MCF 10A (cell line): ENCODE data around the gene NANOS1. TPM values are rescaled to one million over a fixed set of nuclear protein-coding genes. Genes with fewer than 3 reads are reported as not detected.
"Not testable (repeated sequence)": the region's sequence is repeated elsewhere in the genome, so short reads cannot be mapped to it uniquely, and the experiment has no call there.

Source experiments
- BruUV-seq: library from RNA; stranded (reverse); fragments of 400-500 nt; replicated peaks from 2 replicates; lab custom pipeline; 2021; lab: Mats Ljungman, UMichigan
- CTCF ChIA-PET: fragments of 300-600 bp; sonication (Branson Sonifier 250); formaldehyde crosslinking; extraction: SDS; loops from one replicate; lab custom pipeline; 2021; ENCODE audit warnings: antibody characterized with exemption, inconsistent platforms; lab: Yijun Ruan, JAX
- POLR2A ChIA-PET: fragments of 300-600, 350-650 bp; sonication (Branson Sonifier 250); formaldehyde crosslinking; extraction: SDS; loops from one replicate; lab custom pipeline; 2020; ENCODE audit warnings: antibody characterized with exemption, inconsistent platforms; lab: Yijun Ruan, JAX
- DNase-seq: peaks from one replicate; pipeline ENCODE4 v3.0.0-alpha.2; 2018; ENCODE audit not compliant: unreplicated experiment
- H3K27ac Mint-ChIP-seq: one replicate; pipeline ENCODE4 v1.8.0; 2022; ENCODE audit warnings: mild to moderate bottlenecking, low read depth, mixed read lengths; ENCODE audit not compliant: unreplicated experiment
- H3K27me3 Mint-ChIP-seq: one replicate; pipeline ENCODE4 v1.8.0; 2022; ENCODE audit warnings: mixed read lengths; ENCODE audit not compliant: insufficient read depth, unreplicated experiment
- H3K36me3 Mint-ChIP-seq: one replicate; pipeline ENCODE4 v1.8.0; 2022; ENCODE audit warnings: mild to moderate bottlenecking, moderate library complexity, mixed read lengths; ENCODE audit not compliant: insufficient read depth, unreplicated experiment
- H3K4me1 Mint-ChIP-seq: one replicate; pipeline ENCODE4 v1.8.0; 2022; ENCODE audit warnings: mixed read lengths; ENCODE audit not compliant: insufficient read depth, unreplicated experiment
- H3K4me3 Mint-ChIP-seq: one replicate; pipeline ENCODE4 v1.8.0; 2022; ENCODE audit warnings: mild to moderate bottlenecking, moderate library complexity, mixed read lengths; ENCODE audit not compliant: unreplicated experiment
- H3K9me3 Mint-ChIP-seq: one replicate; pipeline ENCODE4 v1.8.0; 2022; ENCODE audit warnings: mixed read lengths; ENCODE audit not compliant: unreplicated experiment
- intact Hi-C: fragments of 100-400 bp; cut with micrococcal nuclease; formaldehyde crosslinking; loops from 2 replicates; pipeline ENCODE4 v1.14.1; 2022
- total RNA-seq: library from RNA; stranded (reverse); gene quantifications from 2 replicates; pipeline ENCODE4 v1.2.3, GENCODE V29; 2022
- TF ChIP-seq, protein P1 (sequence below): fragments of 200-600 bp; IDR thresholded peaks from one replicate; pipeline ENCODE4 v1.8.0; 2022; ENCODE audit warnings: antibody characterized with exemption, mild to moderate bottlenecking; ENCODE audit not compliant: unreplicated experiment

The NANOS1 gene
- total RNA-seq, 1 experiment from 2014 or later: 2.2 TPM

DNA sequence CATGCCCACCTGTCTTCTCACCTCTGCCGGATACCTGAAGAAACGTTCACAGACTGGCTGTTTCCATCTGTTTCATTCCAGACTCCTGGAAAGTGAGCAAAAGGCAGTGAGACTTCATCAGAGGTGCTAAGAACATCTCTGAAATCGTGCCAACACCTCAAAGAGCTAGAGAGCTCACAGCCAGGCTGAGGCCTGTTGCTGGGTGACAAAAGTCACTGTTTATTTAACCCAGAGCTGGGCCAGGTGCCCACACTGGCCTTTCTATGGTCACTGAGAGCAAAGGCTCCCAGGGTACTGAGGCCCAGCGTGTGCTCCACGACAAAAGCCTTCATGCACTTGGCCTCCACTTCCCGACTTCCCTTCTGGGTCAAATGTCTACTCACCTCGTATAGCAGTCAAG, 3.7 kb upstream of the NANOS1 start:
- BruUV-seq: no TSS peak
- intact Hi-C loops: loop anchor here (5.0 to 10.0 kb wide), 2 partner anchors 71 to 273 kb away; partner anchors contain the start of gene CACUL1
- CTCF ChIA-PET: interaction anchor here (0.5 to 0.8 kb wide), 6 partner anchors 19 to 438 kb away, joined by 3 to 5 read pairs (median 3); no protein-coding TSS in a partner anchor

DNA sequence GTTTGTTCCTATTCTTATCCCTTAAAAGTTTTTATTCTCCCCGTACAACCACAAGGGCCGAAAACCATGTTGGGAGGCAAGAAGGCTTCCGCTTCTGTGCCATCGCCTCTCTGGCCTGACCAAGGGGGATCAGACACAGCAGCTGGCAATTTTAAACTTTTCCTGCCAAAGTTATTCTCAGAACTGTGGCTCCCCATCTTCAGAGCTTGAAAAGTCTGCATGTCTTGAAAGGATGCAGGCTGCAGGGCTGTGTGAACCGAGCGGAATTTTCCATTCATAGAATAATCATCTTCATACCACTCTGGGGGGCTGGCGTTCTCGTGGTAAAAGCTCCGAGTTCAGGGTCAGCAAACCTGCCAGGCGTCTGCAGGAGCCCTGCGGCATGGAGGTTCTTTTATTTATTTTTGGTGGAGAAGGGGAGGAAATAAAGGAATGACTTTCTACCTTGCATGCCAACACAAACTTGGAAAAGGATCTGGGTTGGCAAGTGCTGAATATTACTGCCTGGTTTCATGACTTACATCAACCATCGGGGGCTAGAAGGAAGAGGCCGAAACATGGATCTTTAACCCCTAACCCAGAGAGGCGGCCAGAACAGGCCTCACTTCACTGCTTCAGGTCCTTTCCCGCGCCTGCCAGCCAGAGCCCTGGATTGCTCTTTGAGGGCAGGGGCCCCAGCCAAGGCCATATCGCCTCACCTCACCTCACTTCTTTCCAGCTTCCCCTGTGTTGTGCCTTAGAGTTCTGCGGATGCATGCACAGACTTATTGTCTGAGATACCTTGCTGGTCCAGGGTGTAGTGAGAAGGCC, 3.0 kb upstream of the NANOS1 start:
- DNase-seq: no peak
- no TSS peak for BruUV-seq
- POLR2A ChIA-PET: interaction anchor here (1.6 to 9.0 kb wide), 2 partner anchors 20 to 271 kb away, joined by 4 to 83 read pairs; partner anchors contain the start of gene CACUL1
- CTCF ChIA-PET: interaction anchor here (0.6 to 0.7 kb wide), 3 partner anchors 176 to 338 kb away, joined by 3 to 5 read pairs (median 4); no protein-coding TSS in a partner anchor
- no peak overlapping the region for H3K4me3 Mint-ChIP-seq
- intact Hi-C loops: loop anchor here (5.0 to 10.0 kb wide), 2 partner anchors 72 to 274 kb away; partner anchors contain the start of gene CACUL1
- H3K27ac Mint-ChIP-seq: peak overlapping the region; percentile 40
- TF ChIP-seq, protein P1, sequence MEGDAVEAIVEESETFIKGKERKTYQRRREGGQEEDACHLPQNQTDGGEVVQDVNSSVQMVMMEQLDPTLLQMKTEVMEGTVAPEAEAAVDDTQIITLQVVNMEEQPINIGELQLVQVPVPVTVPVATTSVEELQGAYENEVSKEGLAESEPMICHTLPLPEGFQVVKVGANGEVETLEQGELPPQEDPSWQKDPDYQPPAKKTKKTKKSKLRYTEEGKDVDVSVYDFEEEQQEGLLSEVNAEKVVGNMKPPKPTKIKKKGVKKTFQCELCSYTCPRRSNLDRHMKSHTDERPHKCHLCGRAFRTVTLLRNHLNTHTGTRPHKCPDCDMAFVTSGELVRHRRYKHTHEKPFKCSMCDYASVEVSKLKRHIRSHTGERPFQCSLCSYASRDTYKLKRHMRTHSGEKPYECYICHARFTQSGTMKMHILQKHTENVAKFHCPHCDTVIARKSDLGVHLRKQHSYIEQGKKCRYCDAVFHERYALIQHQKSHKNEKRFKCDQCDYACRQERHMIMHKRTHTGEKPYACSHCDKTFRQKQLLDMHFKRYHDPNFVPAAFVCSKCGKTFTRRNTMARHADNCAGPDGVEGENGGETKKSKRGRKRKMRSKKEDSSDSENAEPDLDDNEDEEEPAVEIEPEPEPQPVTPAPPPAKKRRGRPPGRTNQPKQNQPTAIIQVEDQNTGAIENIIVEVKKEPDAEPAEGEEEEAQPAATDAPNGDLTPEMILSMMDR: no peak
- H3K27me3 Mint-ChIP-seq: no peaks in the 10 kb centered on the region
- peaks cover 45% of the 10 kb centered on the region for H3K4me1 Mint-ChIP-seq
- H3K36me3 Mint-ChIP-seq: peaks cover under 1% of the 10 kb centered on the region
- H3K9me3 Mint-ChIP-seq: no peaks in the 10 kb centered on the region

More for the DNA sequence above, 3.7 kb upstream of the NANOS1 start:
- Mint-ChIP-seq H3K4me3 (no peak overlapping the region), H3K4me1 (peaks cover 45% of the 10 kb centered on the region), H3K27ac (no peak overlapping the region), H3K27me3 (no peaks in the 10 kb centered on the region), H3K36me3 (no peaks in the 10 kb centered on the region), H3K9me3 (no peaks in the 10 kb centered on the region)
- TF ChIP-seq, protein P1: no peak
- POLR2A ChIA-PET: interaction anchor here (0.7 to 9.0 kb wide), 3 partner anchors 19 to 273 kb away, joined by 3 to 83 read pairs (median 4); partner anchors contain the start of gene CACUL1
- DNase-seq: no peak

DNA sequence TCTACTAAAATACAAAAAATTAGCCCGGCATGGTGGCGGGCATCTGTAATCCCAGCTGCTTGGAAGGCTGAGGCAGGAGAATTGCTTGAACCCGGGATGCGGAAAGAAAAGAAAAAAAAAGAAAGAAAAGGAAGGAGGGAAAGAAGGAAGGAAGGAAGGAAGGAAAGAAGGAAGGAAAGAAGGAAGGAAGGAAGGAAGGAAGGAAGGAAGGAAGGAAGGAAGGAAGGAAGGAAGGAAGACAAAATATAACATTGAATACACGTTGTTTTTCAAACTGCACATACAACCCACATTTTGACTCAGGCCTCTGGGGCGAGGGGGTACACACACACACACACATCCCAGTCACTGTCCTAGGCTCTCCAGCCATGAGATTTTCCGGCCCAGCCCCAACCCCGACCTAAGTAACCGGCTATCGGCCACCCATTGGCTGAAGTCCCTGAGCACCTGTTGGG, 1.0 kb upstream of the NANOS1 start:
- not testable (repeated sequence) for H3K9me3 Mint-ChIP-seq, DNase-seq, BruUV-seq, H3K27me3 Mint-ChIP-seq
- H3K27ac Mint-ChIP-seq: peak overlapping the region; percentile 40
- ChIA-PET POLR2A (interaction anchor here (3.8 to 4.5 kb wide), 2 partner anchors 23 to 274 kb away, joined by 28 to 33 read pairs; partner anchors contain the start of gene CACUL1), CTCF (interaction anchor here (0.5 to 0.6 kb wide), 3 partner anchors 75 to 309 kb away, joined by 3 to 4 read pairs (median 3); no protein-coding TSS in a partner anchor)
- H3K4me3 Mint-ChIP-seq: peak overlapping the region; percentile 52
- peaks cover 43% of the 10 kb centered on the region for H3K4me1 Mint-ChIP-seq
- H3K36me3 Mint-ChIP-seq: peaks cover 20% of the 10 kb centered on the region
- intact Hi-C loops: loop anchor here (5.0 to 10.0 kb wide), 2 partner anchors 74 to 276 kb away; partner anchors contain the start of gene CACUL1

DNA sequence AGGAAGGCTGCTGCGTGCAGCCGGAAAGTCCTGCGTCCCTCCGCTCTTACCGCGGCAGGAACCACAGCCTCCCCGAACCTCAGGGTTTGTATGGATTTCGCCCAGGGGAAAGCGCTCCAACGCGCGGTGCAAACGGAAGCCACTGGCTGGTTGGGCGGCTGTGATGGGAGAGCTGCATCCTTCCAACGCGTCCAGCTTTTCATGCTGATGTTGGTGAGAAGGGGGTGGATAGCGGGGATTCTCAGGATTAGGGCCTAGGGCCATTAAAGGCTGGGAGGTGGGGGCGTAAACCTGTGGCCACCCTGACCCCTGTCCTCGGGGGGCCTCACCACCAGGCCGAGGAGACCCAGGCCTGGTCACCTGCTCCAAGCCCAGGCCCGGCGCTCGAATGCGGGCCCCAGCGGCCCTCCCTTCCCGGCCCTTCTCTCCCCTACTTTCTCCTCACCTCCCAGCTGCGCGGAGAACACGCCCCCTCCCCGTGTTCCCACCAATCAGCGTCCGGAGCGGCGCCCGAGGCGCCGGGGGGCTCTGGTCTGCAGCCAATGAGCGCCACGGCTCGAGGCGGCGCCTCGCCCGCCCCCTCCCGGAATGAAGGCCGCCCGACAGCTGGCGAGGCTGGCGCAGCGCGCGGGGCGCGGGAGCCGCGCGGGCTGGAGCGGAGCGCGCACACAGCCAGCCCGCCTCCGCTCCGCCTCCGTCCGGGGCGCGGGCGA, 458 bp upstream of the NANOS1 start:
- peak overlapping the region; percentile 52 for H3K4me3 Mint-ChIP-seq
- peak; percentile 72 for DNase-seq
- intact Hi-C loops: loop anchor here (5.0 to 10.0 kb wide), 2 partner anchors 74 to 277 kb away; partner anchors contain the start of gene CACUL1
- TF ChIP-seq, protein P1: peak; percentile 8
- no peaks in the 10 kb centered on the region for H3K27me3 Mint-ChIP-seq
- no peak overlapping the region for H3K27ac Mint-ChIP-seq
- CTCF ChIA-PET: interaction anchor here (0.5 to 1.7 kb wide), 4 partner anchors 74 to 460 kb away, joined by 3 to 8 read pairs (median 4); no protein-coding TSS in a partner anchor
- POLR2A ChIA-PET: interaction anchor here (0.6 to 4.7 kb wide), 10 partner anchors 6 to 461 kb away, joined by 3 to 33 read pairs (median 4); partner anchors contain the start of gene CACUL1
- H3K9me3 Mint-ChIP-seq: no peaks in the 10 kb centered on the region
- H3K36me3 Mint-ChIP-seq: peaks cover 26% of the 10 kb centered on the region
- peaks cover 38% of the 10 kb centered on the region for H3K4me1 Mint-ChIP-seq
- BruUV-seq: no TSS peak
